ENCODE data around the gene NDUFB5.

- TF ChIP-seq CTCF (IDR thresholded peaks at IDR 0.05) (no peak), NR1H2 (CRISPR knock-in tag; IDR thresholded peaks at IDR 0.05) (no peak), FOXJ3 (CRISPR knock-in tag; IDR thresholded peaks at IDR 0.05; ENCODE audit: borderline replicate concordance) (no peak), ZBTB21 (CRISPR knock-in tag; IDR thresholded peaks at IDR 0.05; ENCODE audit: borderline replicate concordance) (no peak), ATF6 (CRISPR knock-in tag; IDR thresholded peaks at IDR 0.05) (no peak), PREB (CRISPR knock-in tag; IDR thresholded peaks at IDR 0.05; ENCODE audit: borderline replicate concordance) (no peak), ELF4 (CRISPR knock-in tag; IDR thresholded peaks at IDR 0.05; ENCODE audit: low read depth) (no peak), TCF7 (CRISPR knock-in tag; IDR thresholded peaks at IDR 0.05; ENCODE audit: low read depth) (no peak), MXD4 (CRISPR knock-in tag; IDR thresholded peaks at IDR 0.05; ENCODE audit: borderline replicate concordance) (no peak)
These were observed 67.2 kb downstream of the NDUFB5 start for GRCh38 chr3:179671747-179672242.

All from WTC11 (cell line).